ENCODE measurements around the gene HM13.

HM13 gene

GRCh38 chr20:31549513-31549880 lies 35.3 kb downstream of the HM13 start:
- no peak overlapping the region for H3K27ac ChIP-seq (ENCODE audit: low read depth, low read length)
- no peak overlapping the region for H3K4me3 ChIP-seq (ENCODE audit: low read length)
- H3K9ac ChIP-seq (ENCODE audit: low read length), result no peak overlapping the region
- no peaks in the 10 kb centered on the region for H3K4me1 ChIP-seq (ENCODE audit: control insufficient read depth, insufficient read depth, low read length)
- peaks cover 20% of the 10 kb centered on the region for H3K36me3 ChIP-seq (ENCODE audit: control insufficient read depth, insufficient read depth, low read length)
- no peaks in the 10 kb centered on the region for H3K27me3 ChIP-seq (ENCODE audit: control insufficient read depth, insufficient read depth, low read length)

GRCh38 chr20:31550099-31550498 lies 35.9 kb downstream of the HM13 start:
- no peak overlapping the region for H3K4me3 ChIP-seq (ENCODE audit: low read length)
- H3K36me3 ChIP-seq (ENCODE audit: control insufficient read depth, insufficient read depth, low read length), result peaks cover 24% of the 10 kb centered on the region
- H3K27ac ChIP-seq (ENCODE audit: low read depth, low read length), result no peak overlapping the region
- H3K27me3 ChIP-seq (ENCODE audit: control insufficient read depth, insufficient read depth, low read length), result no peaks in the 10 kb centered on the region
- no peak overlapping the region for H3K9ac ChIP-seq (ENCODE audit: low read length)
- H3K4me1 ChIP-seq (ENCODE audit: control insufficient read depth, insufficient read depth, low read length), result no peaks in the 10 kb centered on the region

GRCh38 chr20:31551163-31552081 lies 37.2 kb downstream of the HM13 start:
- H3K27me3 ChIP-seq (ENCODE audit: control insufficient read depth, insufficient read depth, low read length), result no peaks in the 10 kb centered on the region
- H3K9ac ChIP-seq (ENCODE audit: low read length), result no peak overlapping the region
- no peaks in the 10 kb centered on the region for H3K4me1 ChIP-seq (ENCODE audit: control insufficient read depth, insufficient read depth, low read length)
- no peak overlapping the region for H3K4me3 ChIP-seq (ENCODE audit: low read length)
- H3K27ac ChIP-seq (ENCODE audit: low read depth, low read length), result no peak overlapping the region
- H3K36me3 ChIP-seq (ENCODE audit: control insufficient read depth, insufficient read depth, low read length), result peaks cover 24% of the 10 kb centered on the region

DNA sequence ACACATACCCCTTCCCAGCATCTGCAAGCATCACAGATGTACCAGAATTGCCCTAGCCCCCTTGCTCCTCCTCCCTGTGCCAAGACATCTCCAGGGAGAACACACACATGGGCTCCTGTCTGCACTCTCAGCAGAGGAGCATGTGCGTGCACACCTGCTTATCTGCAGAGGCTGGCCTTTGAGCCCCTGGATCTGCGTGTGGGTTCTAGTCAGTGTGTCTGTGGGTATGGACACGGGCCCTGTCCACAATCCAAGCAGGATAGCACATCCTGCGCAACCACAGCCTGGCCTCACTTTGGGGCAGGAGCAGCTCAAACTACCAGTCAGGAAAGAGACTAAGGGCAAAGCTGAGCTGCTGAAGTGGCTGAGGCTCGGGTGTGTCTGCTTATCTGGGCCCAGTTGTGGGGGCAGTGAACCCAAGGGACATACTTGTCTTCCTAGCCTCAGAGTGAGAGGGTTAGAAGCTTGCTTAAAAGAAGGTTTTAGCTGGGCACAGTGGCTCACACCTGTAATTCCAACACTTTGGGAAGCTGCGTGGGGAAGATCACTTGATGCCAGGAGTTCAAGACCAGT lies 41.0 kb downstream of the HM13 start:
- H3K27ac ChIP-seq (ENCODE audit: low read depth, low read length), result no peak overlapping the region
- no peak overlapping the region for H3K9ac ChIP-seq (ENCODE audit: low read length)
- peaks cover 19% of the 10 kb centered on the region for H3K36me3 ChIP-seq (ENCODE audit: control insufficient read depth, insufficient read depth, low read length)
- H3K4me3 ChIP-seq (ENCODE audit: low read length), result no peak overlapping the region
- no peaks in the 10 kb centered on the region for H3K27me3 ChIP-seq (ENCODE audit: control insufficient read depth, insufficient read depth, low read length)
- H3K4me1 ChIP-seq (ENCODE audit: control insufficient read depth, insufficient read depth, low read length), result no peaks in the 10 kb centered on the region

GRCh38 chr20:31559704-31560093 lies 45.5 kb downstream of the HM13 start:
- Histone ChIP-seq H3K27ac (ENCODE audit: low read depth, low read length) (no peak overlapping the region), H3K27me3 (ENCODE audit: control insufficient read depth, insufficient read depth, low read length) (no peaks in the 10 kb centered on the region), H3K4me1 (ENCODE audit: control insufficient read depth, insufficient read depth, low read length) (no peaks in the 10 kb centered on the region), H3K4me3 (ENCODE audit: low read length) (no peak overlapping the region), H3K9ac (ENCODE audit: low read length) (no peak overlapping the region), H3K36me3 (ENCODE audit: control insufficient read depth, insufficient read depth, low read length) (peaks cover 13% of the 10 kb centered on the region)

GRCh38 chr20:31560094-31560745 lies 46.0 kb downstream of the HM13 start:
- H3K9ac ChIP-seq (ENCODE audit: low read length), result no peak overlapping the region
- no peak overlapping the region for H3K4me3 ChIP-seq (ENCODE audit: low read length)
- peaks cover 11% of the 10 kb centered on the region for H3K36me3 ChIP-seq (ENCODE audit: control insufficient read depth, insufficient read depth, low read length)
- H3K27ac ChIP-seq (ENCODE audit: low read depth, low read length), result no peak overlapping the region
- H3K27me3 ChIP-seq (ENCODE audit: control insufficient read depth, insufficient read depth, low read length), result no peaks in the 10 kb centered on the region
- no peaks in the 10 kb centered on the region for H3K4me1 ChIP-seq (ENCODE audit: control insufficient read depth, insufficient read depth, low read length)

GRCh38 chr20:31560746-31561598 lies 46.7 kb downstream of the HM13 start:
- no peak overlapping the region for H3K27ac ChIP-seq (ENCODE audit: low read depth, low read length)
- peaks cover 11% of the 10 kb centered on the region for H3K36me3 ChIP-seq (ENCODE audit: control insufficient read depth, insufficient read depth, low read length)
- H3K9ac ChIP-seq (ENCODE audit: low read length), result no peak overlapping the region

GRCh38 chr20:31562241-31562640 lies 48.0 kb downstream of the HM13 start:
- no peak overlapping the region for H3K27ac ChIP-seq (ENCODE audit: low read depth, low read length)
- H3K4me3 ChIP-seq (ENCODE audit: low read length), result no peak overlapping the region
- no peak overlapping the region for H3K9ac ChIP-seq (ENCODE audit: low read length)
- no peaks in the 10 kb centered on the region for H3K27me3 ChIP-seq (ENCODE audit: control insufficient read depth, insufficient read depth, low read length)
- H3K36me3 ChIP-seq (ENCODE audit: control insufficient read depth, insufficient read depth, low read length), result peaks cover 15% of the 10 kb centered on the region
- no peaks in the 10 kb centered on the region for H3K4me1 ChIP-seq (ENCODE audit: control insufficient read depth, insufficient read depth, low read length)

More at GRCh38 chr20:31560746-31561598, 46.7 kb downstream of the HM13 start:
- H3K4me3 ChIP-seq (ENCODE audit: low read length), result no peak overlapping the region
- no peaks in the 10 kb centered on the region for H3K27me3 ChIP-seq (ENCODE audit: control insufficient read depth, insufficient read depth, low read length)
- H3K4me1 ChIP-seq (ENCODE audit: control insufficient read depth, insufficient read depth, low read length), result no peaks in the 10 kb centered on the region

DNA sequence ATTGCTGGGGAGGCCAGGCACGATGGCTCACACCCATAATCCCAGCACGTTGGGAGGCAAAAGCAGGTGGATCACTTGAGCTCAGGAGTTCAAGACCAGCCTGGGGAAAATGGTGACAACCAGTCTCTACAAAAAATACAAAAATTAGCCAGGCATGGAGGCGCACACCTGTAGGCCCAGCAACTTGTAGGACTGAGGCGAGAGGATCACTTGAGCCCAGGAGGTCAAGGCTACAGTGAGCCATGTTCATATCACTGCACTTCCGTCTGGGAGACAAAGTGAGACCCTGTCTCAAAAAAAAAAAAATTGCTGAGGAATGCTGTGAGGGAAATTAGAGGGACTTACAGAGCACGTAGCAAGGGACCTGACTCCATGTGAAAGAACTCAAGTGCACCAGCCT lies 50.0 kb downstream of the HM13 start:
- Histone ChIP-seq H3K27ac (ENCODE audit: low read depth, low read length) (no peak overlapping the region), H3K36me3 (ENCODE audit: control insufficient read depth, insufficient read depth, low read length) (peaks cover 19% of the 10 kb centered on the region), H3K9ac (ENCODE audit: low read length) (no peak overlapping the region), H3K27me3 (ENCODE audit: control insufficient read depth, insufficient read depth, low read length) (no peaks in the 10 kb centered on the region), H3K4me1 (ENCODE audit: control insufficient read depth, insufficient read depth, low read length) (no peaks in the 10 kb centered on the region), H3K4me3 (ENCODE audit: low read length) (no peak overlapping the region)

DNA sequence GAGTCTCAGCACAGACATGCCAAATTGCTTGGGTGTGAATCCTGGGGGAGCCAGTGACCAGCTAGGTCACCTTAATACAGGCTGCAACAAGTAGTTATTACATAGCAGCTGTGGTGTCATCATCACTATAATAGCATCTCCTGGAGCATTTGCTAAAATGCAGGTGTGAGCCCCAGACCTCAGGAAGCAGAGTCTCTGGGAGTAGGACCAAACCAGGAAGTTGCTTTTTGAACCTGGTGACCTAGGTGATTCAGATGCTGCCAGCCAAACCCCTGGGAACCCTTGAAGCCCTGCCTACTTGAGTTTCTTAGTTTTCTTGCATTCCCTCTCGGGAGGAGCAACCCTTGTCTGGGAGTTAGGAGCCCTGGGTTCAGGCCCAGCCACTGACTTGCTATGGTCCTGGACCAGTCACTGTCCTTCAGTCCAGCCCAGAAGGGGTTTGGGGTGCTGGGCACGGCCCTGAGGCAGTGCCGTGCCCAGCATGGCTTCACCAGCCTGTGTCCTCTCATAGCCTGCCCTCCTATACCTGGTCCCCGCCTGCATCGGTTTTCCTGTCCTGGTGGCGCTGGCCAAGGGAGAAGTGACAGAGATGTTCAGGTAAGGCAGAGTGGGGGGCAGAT lies 51.6 kb downstream of the HM13 start:
- no peak overlapping the region for H3K9ac ChIP-seq (ENCODE audit: low read length)
- H3K27me3 ChIP-seq (ENCODE audit: control insufficient read depth, insufficient read depth, low read length), result no peaks in the 10 kb centered on the region
- no peaks in the 10 kb centered on the region for H3K4me1 ChIP-seq (ENCODE audit: control insufficient read depth, insufficient read depth, low read length)
- peaks cover 19% of the 10 kb centered on the region for H3K36me3 ChIP-seq (ENCODE audit: control insufficient read depth, insufficient read depth, low read length)
- no peak overlapping the region for H3K27ac ChIP-seq (ENCODE audit: low read depth, low read length)
- H3K4me3 ChIP-seq (ENCODE audit: low read length), result no peak overlapping the region

- Histone ChIP-seq H3K4me1 (ENCODE audit: control insufficient read depth, insufficient read depth, low read length) (no peaks in the 10 kb centered on the region), H3K27ac (ENCODE audit: low read depth, low read length) (no peak overlapping the region)
Measured at GRCh38 chr20:31566319-31566657, 52.0 kb downstream of the HM13 start.

More at GRCh38 chr20:31566319-31566657, 52.0 kb downstream of the HM13 start:
- Histone ChIP-seq H3K9ac (ENCODE audit: low read length) (no peak overlapping the region), H3K4me3 (ENCODE audit: low read length) (no peak overlapping the region), H3K27me3 (ENCODE audit: control insufficient read depth, insufficient read depth, low read length) (no peaks in the 10 kb centered on the region), H3K36me3 (ENCODE audit: control insufficient read depth, insufficient read depth, low read length) (peaks cover 18% of the 10 kb centered on the region)

Data from rectal smooth muscle tissue (tissue), 1 donor.